ENCODE measurements around the gene PIGK.

PIGK gene

GRCh38 chr1:77056525-77056924 is 162.7 kb downstream of the PIGK start:
- FAIRE-seq (peak; percentile 98), DNase-seq (ENCODE audit: insufficient read length, low spot score) (peak; percentile 50)
- TF ChIP-seq POLR2A (IDR thresholded peaks at IDR 0.05; ENCODE audit: low read depth, low read length), result no peak

GRCh38 chr1:77051425-77051824 is 167.8 kb downstream of the PIGK start:
- no peak for TF ChIP-seq POLR2A (IDR thresholded peaks at IDR 0.05; ENCODE audit: low read depth, low read length)
- DNase-seq (ENCODE audit: insufficient read length, low spot score) (no peak), FAIRE-seq (no peak)

DNA sequence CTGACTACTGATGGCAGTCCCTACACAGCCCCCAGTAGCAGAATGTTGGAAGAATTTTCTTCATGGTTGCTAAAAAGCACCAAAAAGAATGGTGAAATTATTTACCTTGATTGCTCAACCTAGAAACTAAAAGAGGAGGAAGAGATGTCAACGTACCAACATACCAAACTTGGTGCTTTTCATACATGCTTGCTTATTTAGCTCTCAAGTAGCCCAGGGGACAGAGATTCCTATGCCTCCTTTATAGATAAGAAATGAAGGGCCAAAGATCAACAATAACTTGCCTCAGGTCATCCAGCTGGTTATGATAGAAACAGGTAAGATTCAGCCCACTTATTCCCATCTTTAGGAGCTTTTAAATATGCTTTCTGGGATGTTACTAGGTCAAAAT is 170.6 kb downstream of the PIGK start:
- no peak for TF ChIP-seq POLR2A (IDR thresholded peaks at IDR 0.05; ENCODE audit: low read depth, low read length)
- no peak for FAIRE-seq
- DNase-seq (ENCODE audit: insufficient read length, low spot score), result no peak

GRCh38 chr1:77047978-77048614 is 171.1 kb downstream of the PIGK start:
- TF ChIP-seq POLR2A (IDR thresholded peaks at IDR 0.05; ENCODE audit: low read depth, low read length), result no peak
- FAIRE-seq (no peak), DNase-seq (ENCODE audit: insufficient read length, low spot score) (no peak)

GRCh38 chr1:77047575-77047974 is 171.7 kb downstream of the PIGK start:
- DNase-seq (ENCODE audit: insufficient read length, low spot score) (no peak), FAIRE-seq (no peak)
- TF ChIP-seq POLR2A (IDR thresholded peaks at IDR 0.05; ENCODE audit: low read depth, low read length), result no peak

- FAIRE-seq (peak; percentile 79), DNase-seq (ENCODE audit: insufficient read length, low spot score) (peak; percentile 26)
- TF ChIP-seq POLR2A (IDR thresholded peaks at IDR 0.05; ENCODE audit: low read depth, low read length), result no peak
Observed at GRCh38 chr1:77044133-77044849, 174.9 kb downstream of the PIGK start.

GRCh38 chr1:77040826-77041225 is 178.4 kb downstream of the PIGK start:
- no peak for FAIRE-seq
- no peak for TF ChIP-seq POLR2A (IDR thresholded peaks at IDR 0.05; ENCODE audit: low read depth, low read length)
- no peak for DNase-seq (ENCODE audit: insufficient read length, low spot score)

DNA sequence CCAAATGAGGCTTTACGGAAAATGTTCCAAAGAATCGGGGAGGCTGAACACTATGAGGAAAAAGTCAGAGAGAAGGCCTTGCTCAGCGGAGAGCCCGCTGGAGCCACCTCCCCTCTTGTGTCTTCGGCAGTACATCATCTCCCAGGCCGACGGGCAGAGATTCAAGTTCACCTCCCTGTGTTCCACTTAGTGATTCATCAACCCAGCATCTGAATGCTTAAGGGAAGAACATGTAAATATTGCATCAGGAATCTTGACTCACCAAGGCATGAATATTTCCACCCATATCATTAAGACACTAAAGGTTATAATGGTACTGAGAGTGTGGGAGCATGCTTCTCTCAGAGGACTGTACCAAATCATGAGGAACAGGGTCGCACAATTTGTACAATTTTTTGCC is 179.5 kb downstream of the PIGK start:
- FAIRE-seq, result peak; percentile 98
- DNase-seq (ENCODE audit: insufficient read length, low spot score), result peak; percentile 74
- TF ChIP-seq POLR2A (IDR thresholded peaks at IDR 0.05; ENCODE audit: low read depth, low read length), result no peak

DNA sequence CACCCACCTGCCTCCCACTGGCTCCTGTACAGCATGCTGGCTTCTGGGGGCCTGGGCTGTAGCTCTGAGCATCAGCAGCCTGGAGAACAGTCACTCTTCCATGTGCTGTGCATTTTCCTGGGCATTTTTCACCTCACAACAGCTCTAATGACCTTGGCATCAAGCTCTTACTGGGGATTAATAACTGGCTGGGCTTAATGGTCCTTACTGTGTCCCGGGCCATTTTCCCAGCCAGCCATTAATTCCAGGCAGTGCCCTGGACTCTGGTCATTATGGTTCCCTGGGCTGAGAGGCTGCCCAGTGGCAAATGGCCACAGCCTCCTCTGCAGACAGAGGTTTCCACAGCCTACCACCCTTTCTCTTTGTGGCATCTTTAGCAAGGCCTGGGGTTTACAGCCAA is 180.1 kb downstream of the PIGK start:
- no peak for DNase-seq (ENCODE audit: insufficient read length, low spot score)
- no peak for TF ChIP-seq POLR2A (IDR thresholded peaks at IDR 0.05; ENCODE audit: low read depth, low read length)
- FAIRE-seq, result no peak
